CD14-positive monocyte (primary cell): Measurements from ENCODE around the gene RSAD2. TPM values are rescaled to one million over a fixed set of nuclear protein-coding genes. Genes with fewer than 3 reads are reported as not detected.
A peak's percentile ranks its signal among the peaks of the same experiment; 100 is the strongest.

Experiments used
- DNase-seq, 3 donors: peaks; one replicate each; pipeline ENCODE4 v3.0.0-alpha.2; 2011 to 2022
- H2AFZ ChIP-seq: 2 replicates; pipeline ENCODE4 v1.6.0; 2012; ENCODE audit warnings: mild to moderate bottlenecking, low read depth, low read length, inconsistent platforms; ENCODE audit not compliant: insufficient read depth, poor library complexity, severe bottlenecking
- H3K27ac ChIP-seq, 2 donors: 1 replicate in 1 of 2; 2 replicates in 1 of 2; pipeline ENCODE4 v1.5.1; 2012 to 2013; ENCODE audit warnings: low read length in 2 of 2, control low read depth in 1 of 2, inconsistent platforms in 1 of 2, low read depth in 1 of 2, mild to moderate bottlenecking in 1 of 2
- H3K27me3 ChIP-seq, 2 donors: one replicate each; pipeline versions ENCODE4 v1.6.0 to v1.6.1; 2011 to 2013; ENCODE audit warnings: low read length in 2 of 2; ENCODE audit not compliant: control insufficient read depth in 2 of 2, insufficient read depth in 2 of 2
- H3K36me3 ChIP-seq, 2 donors: replicated peaks in 1 of 2; 1 replicate in 1 of 2; 2 replicates in 1 of 2; pipeline versions ENCODE4 v1.5.1 to v1.6.1; 2012 to 2013; ENCODE audit warnings: low read length in 2 of 2, control low read depth in 1 of 2, inconsistent platforms in 1 of 2, mild to moderate bottlenecking in 1 of 2; ENCODE audit not compliant: insufficient read depth in 2 of 2, control insufficient read depth in 1 of 2
- H3K4me1 ChIP-seq, 2 donors: 1 replicate in 1 of 2; 2 replicates in 1 of 2; pipeline versions ENCODE4 v1.5.1 to v1.6.1; 2012 to 2013; ENCODE audit warnings: low read length in 2 of 2, control low read depth in 1 of 2, inconsistent platforms in 1 of 2, mild to moderate bottlenecking in 1 of 2, moderate library complexity in 1 of 2; ENCODE audit not compliant: insufficient read depth in 2 of 2, control insufficient read depth in 1 of 2
- H3K4me2 ChIP-seq: replicated peaks from 2 replicates; pipeline ENCODE3; 2012; ENCODE audit warnings: low read length, moderate library complexity, mild to moderate bottlenecking; ENCODE audit not compliant: poor library complexity, severe bottlenecking; ENCODE audit errors: extremely low read depth
- H3K4me3 ChIP-seq, 3 experiments: fragments of 200-600 bp in 1 of 3; sonication (generic) in 1 of 3; replicated peaks in 1 of 3; 1 replicate in 2 of 3; 2 replicates in 1 of 3; pipeline ENCODE4 v1.5.1; 2011 to 2013; ENCODE audit warnings: low read length in 3 of 3, mild to moderate bottlenecking in 3 of 3, control low read depth in 2 of 3, low read depth in 2 of 3, inconsistent platforms in 1 of 3, moderate library complexity in 1 of 3
- H3K79me2 ChIP-seq: 2 replicates; pipeline ENCODE4 v1.6.0; 2012; ENCODE audit warnings: mild to moderate bottlenecking, control low read depth, inconsistent platforms, low read length, moderate library complexity; ENCODE audit not compliant: insufficient read depth
- H3K9ac ChIP-seq: 2 replicates; pipeline ENCODE4 v1.6.0; 2017; ENCODE audit warnings: low read length, mild to moderate bottlenecking; ENCODE audit not compliant: insufficient read depth, poor library complexity, severe bottlenecking
- H3K9me3 ChIP-seq, 2 donors: replicated peaks in 1 of 2; 1 replicate in 1 of 2; 2 replicates in 1 of 2; pipeline versions ENCODE4 v1.5.1 to v1.6.1; 2012 to 2013; ENCODE audit warnings: low read length in 2 of 2, control low read depth in 1 of 2; ENCODE audit not compliant: control insufficient read depth in 1 of 2, insufficient read depth in 1 of 2
- H4K20me1 ChIP-seq: 2 replicates; pipeline ENCODE4 v1.6.0; 2012; ENCODE audit warnings: mild to moderate bottlenecking, low read length, control low read depth, moderate library complexity; ENCODE audit not compliant: insufficient read depth
- H3K27ac Mint-ChIP-seq, 7 donors: one replicate each; pipeline ENCODE4 v1.8.0; 2020; ENCODE audit warnings: mild to moderate bottlenecking in 7 of 7, mixed read lengths in 7 of 7, moderate library complexity in 6 of 7, inconsistent platforms in 2 of 7
- H3K27me3 Mint-ChIP-seq, 3 donors: one replicate each; pipeline ENCODE4 v1.8.0; 2021 to 2022; ENCODE audit warnings: low read depth in 3 of 3, mild to moderate bottlenecking in 3 of 3, mixed read lengths in 3 of 3, moderate library complexity in 3 of 3, inconsistent platforms in 1 of 3
- H3K36me3 Mint-ChIP-seq, 2 donors: one replicate each; pipeline ENCODE4 v1.8.0; 2020; ENCODE audit warnings: mixed read lengths in 2 of 2, inconsistent platforms in 1 of 2, mild to moderate bottlenecking in 1 of 2
- H3K4me1 Mint-ChIP-seq: one replicate; pipeline ENCODE4 v1.8.0; 2020; ENCODE audit warnings: mild to moderate bottlenecking, mixed read lengths
- H3K4me3 Mint-ChIP-seq, 2 donors: one replicate each; pipeline ENCODE4 v1.8.0; 2020; ENCODE audit warnings: mild to moderate bottlenecking in 2 of 2, mixed read lengths in 2 of 2, moderate library complexity in 1 of 2
- H3K9me3 Mint-ChIP-seq, 7 donors: one replicate each; pipeline ENCODE4 v1.8.0; 2020 to 2022; ENCODE audit warnings: mixed read lengths in 7 of 7, mild to moderate bottlenecking in 6 of 7, moderate library complexity in 6 of 7, inconsistent platforms in 2 of 7
- CTCF ChIP-seq: fragments of 200-600 bp; IDR thresholded peaks from one replicate; pipeline ENCODE4 v1.8.0; 2022; ENCODE audit warnings: antibody characterized with exemption, mild to moderate bottlenecking
- WGBS: methylation state at CpG from one replicate; pipeline ENCODE4 v1.1.5; 2013; ENCODE audit warnings: missing lambda C conversion rate; ENCODE audit not compliant: insufficient coverage; 5-methylcytosine and 5-hydroxymethylcytosine counted together
- intact Hi-C, 2 donors: fragments of 100-400 bp; cut with micrococcal nuclease; formaldehyde crosslinking; loops; one replicate each; pipeline versions ENCODE4 v1.15.0 to v1.15.1; 2023
- polyA plus RNA-seq, 3 donors: library from polyadenylated mRNA; depleted of rRNA in 1 of 3; unstranded in 2 of 3; stranded (reverse) in 1 of 3; fragments of 300-500 nt in 2 of 3; fragments of >200 nt in 1 of 3; fragmentation: Illumina TruSeq in 2 of 3; gene quantifications; 1 replicate in 2 of 3; 2 replicates in 1 of 3; pipeline ENCODE4 v1.2.3, GENCODE V29; 2012 to 2021

The RSAD2 gene
- polyA plus RNA-seq, 3 donors = 6.0 to 12.6 (median 10.3) TPM

GRCh38 chr2:6908291-6908690 lies 30.7 kb downstream of the RSAD2 start:
- Mint-ChIP-seq H3K9me3 (peaks cover 0 to 2% (median 0%) of the 10 kb centered on the region in 7 donors), H3K27ac (no peak overlapping the region), H3K36me3 (no peaks in the 10 kb centered on the region), H3K4me3 (no peak overlapping the region), H3K27me3 (peaks cover 0 to 2% (median 2%) of the 10 kb centered on the region in 3 donors), H3K4me1 (peaks cover 13% of the 10 kb centered on the region)
- no peak overlapping the region for H3K4me2 ChIP-seq
- H4K20me1 ChIP-seq = no peaks in the 10 kb centered on the region
- H3K27ac ChIP-seq = no peak overlapping the region
- H3K79me2 ChIP-seq = no peaks in the 10 kb centered on the region
- no peak overlapping the region for H2AFZ ChIP-seq
- TF ChIP-seq CTCF = no peak
- H3K36me3 ChIP-seq = no peaks in the 10 kb centered on the region
- H3K9ac ChIP-seq = no peak overlapping the region
- no peak overlapping the region for H3K4me3 ChIP-seq
- H3K4me1 ChIP-seq = peaks cover 8 to 12% of the 10 kb centered on the region in 2 donors
- WGBS = no CpG with 5 or more reads among the region's 2 CpGs
- DNase-seq = no peak
- H3K27me3 ChIP-seq = no peaks in the 10 kb centered on the region
- H3K9me3 ChIP-seq = no peaks in the 10 kb centered on the region
- intact Hi-C loops = no loop called here

GRCh38 chr2:6909431-6910385 lies 32.1 kb downstream of the RSAD2 start:
- peaks cover 13% of the 10 kb centered on the region for H3K4me1 Mint-ChIP-seq
- no peaks in the 10 kb centered on the region for H3K27me3 ChIP-seq
- no peaks in the 10 kb centered on the region for H3K79me2 ChIP-seq
- H3K27ac ChIP-seq = no peak overlapping the region
- TF ChIP-seq CTCF = no peak
- H3K9me3 ChIP-seq = no peaks in the 10 kb centered on the region
- WGBS = 0% methylated on average over 2 of the region's 8 CpGs
- no peaks in the 10 kb centered on the region for H3K36me3 ChIP-seq
- H3K36me3 Mint-ChIP-seq = no peaks in the 10 kb centered on the region
- peak overlapping the region in 2 of 7 donors; percentile 7 to 50 for H3K27ac Mint-ChIP-seq
- H3K9ac ChIP-seq = no peak overlapping the region
- H3K27me3 Mint-ChIP-seq = peaks cover 0 to 2% (median 2%) of the 10 kb centered on the region in 3 donors
- H3K4me1 ChIP-seq = peaks cover 8 to 12% of the 10 kb centered on the region in 2 donors
- no peaks in the 10 kb centered on the region for H4K20me1 ChIP-seq
- DNase-seq = no peak
- intact Hi-C loops = loop anchor here in 1 of 2 donors (10.0 kb wide), 1 partner anchor 95 kb away; no protein-coding TSS in a partner anchor
- no peak overlapping the region for H3K4me3 ChIP-seq
- H2AFZ ChIP-seq = no peak overlapping the region
- H3K9me3 Mint-ChIP-seq = no peaks in the 10 kb centered on the region
- H3K4me2 ChIP-seq = no peak overlapping the region
- no peak overlapping the region for H3K4me3 Mint-ChIP-seq
